NCI-H526 (cell line): Measurements from ENCODE around the gene OSBPL3.

Experiments
- DNase-seq, 2 experiments: peaks; one replicate each; lab custom pipeline; 2025; lab: John Stamatoyannopoulos, UW

The OSBPL3 gene

GRCh38 chr7:24763303-24763901, 216.6 kb downstream of the OSBPL3 start:
- no peak for DNase-seq

- no peak for DNase-seq
Measured at GRCh38 chr7:24762771-24763170, 217.2 kb downstream of the OSBPL3 start.

GRCh38 chr7:24760968-24761367, 219.0 kb downstream of the OSBPL3 start:
- no peak for DNase-seq

- DNase-seq = peak in 1 of 2 experiments; percentile 64
Measured at GRCh38 chr7:24757353-24758275, 222.4 kb downstream of the OSBPL3 start, which contains the start of gene GSDME. Gene GSDME (minus strand): TSS chr7:24757464. CDS start chr7:24749774, 7,690 bp downstream.

- peak in 1 of 2 experiments; percentile 64 for DNase-seq
Measured at GRCh38 chr7:24756545-24757352, 223.2 kb downstream of the OSBPL3 start.

- DNase-seq = no peak
Measured at GRCh38 chr7:24755541-24756407, 224.2 kb downstream of the OSBPL3 start.

- DNase-seq = no peak
Measured at GRCh38 chr7:24754906-24755506, 225.0 kb downstream of the OSBPL3 start.

- no peak for DNase-seq
Measured at GRCh38 chr7:24752073-24752800, 227.7 kb downstream of the OSBPL3 start.

- no peak for DNase-seq
Measured at GRCh38 chr7:24751484-24751883, 228.5 kb downstream of the OSBPL3 start.

- DNase-seq = no peak
Measured at GRCh38 chr7:24750441-24751055, 229.4 kb downstream of the OSBPL3 start.

GRCh38 chr7:24748521-24748920, 231.5 kb downstream of the OSBPL3 start:
- DNase-seq = no peak
